ENCODE measurements around the gene METTL6. TPM values are rescaled to one million over a fixed set of nuclear protein-coding genes. Genes with fewer than 3 reads are reported as not detected.

METTL6 gene
- total RNA-seq, 1 experiment from 2014 or later, result 25.6 TPM

DNA sequence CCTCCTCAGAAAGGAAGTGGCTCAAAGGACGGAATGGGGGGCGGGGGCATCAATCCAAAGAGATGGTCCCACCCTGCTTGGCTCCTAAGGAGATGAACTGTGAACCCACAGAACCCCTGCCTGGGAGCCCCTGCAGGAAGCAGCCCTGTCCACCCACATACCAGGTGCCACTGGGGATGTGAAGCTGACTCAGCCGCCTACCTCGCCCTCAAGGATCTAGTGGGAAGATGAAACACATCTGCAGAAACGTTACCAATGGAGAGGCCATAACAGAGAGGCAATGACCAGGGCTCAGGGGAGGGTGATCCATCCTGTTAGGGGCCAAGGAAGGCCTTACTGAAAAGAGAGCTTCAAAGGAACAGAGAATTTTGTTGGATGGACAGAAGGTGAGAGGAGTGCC is 35.1 kb upstream of the METTL6 start:
- no peak overlapping the region for H3K4ac ChIP-seq (ENCODE audit: low read depth, low read length)
- no peak overlapping the region for H3K27ac ChIP-seq (ENCODE audit: insufficient read length, low read depth, low read length)
- WGBS (ENCODE audit: extremely low coverage, insufficient read length, low lambda C conversion rate), result no CpG with 5 or more reads among the region's 5 CpGs
- no peaks in the 10 kb centered on the region for H3K23me2 ChIP-seq (ENCODE audit: insufficient read length, low read depth, low read length, poor library complexity, severe bottlenecking)
- Mint-ChIP-seq H3K27me3 (ENCODE audit: low read depth) (peaks cover 3% of the 10 kb centered on the region), H3K4me3 (no peak overlapping the region), H3K36me3 (ENCODE audit: insufficient read depth in 1 of 3, low read depth in 3 of 3) (no peaks in the 10 kb centered on the region), H3K9me3 (no peaks in the 10 kb centered on the region), H3K4me1 (no peaks in the 10 kb centered on the region), H3K27ac (no peak overlapping the region; a peak in 1 of 7 replicates)
- no peak overlapping the region for H3K9ac ChIP-seq (ENCODE audit: extremely low read depth, insufficient read length, low read length)
- no peaks in the 10 kb centered on the region for H3K9me3 ChIP-seq (ENCODE audit: control insufficient read depth, low read depth, low read length)
- no peak overlapping the region for H4K5ac ChIP-seq (ENCODE audit: insufficient read length, low read depth, low read length)
- no peaks in the 10 kb centered on the region for H3K79me1 ChIP-seq (ENCODE audit: insufficient read depth, low read depth, low read length, poor library complexity, severe bottlenecking)
- no peak overlapping the region for H2AFZ ChIP-seq (ENCODE audit: low read length)
- no peaks in the 10 kb centered on the region for H4K20me1 ChIP-seq (ENCODE audit: control insufficient read depth, insufficient read depth, insufficient read length)
- H3K56ac ChIP-seq (ENCODE audit: insufficient read length, low read depth, low read length), result no peak overlapping the region
- no peak overlapping the region for H2BK20ac ChIP-seq (ENCODE audit: low read depth, low read length, poor library complexity, severe bottlenecking)
- TF ChIP-seq, protein P1, sequence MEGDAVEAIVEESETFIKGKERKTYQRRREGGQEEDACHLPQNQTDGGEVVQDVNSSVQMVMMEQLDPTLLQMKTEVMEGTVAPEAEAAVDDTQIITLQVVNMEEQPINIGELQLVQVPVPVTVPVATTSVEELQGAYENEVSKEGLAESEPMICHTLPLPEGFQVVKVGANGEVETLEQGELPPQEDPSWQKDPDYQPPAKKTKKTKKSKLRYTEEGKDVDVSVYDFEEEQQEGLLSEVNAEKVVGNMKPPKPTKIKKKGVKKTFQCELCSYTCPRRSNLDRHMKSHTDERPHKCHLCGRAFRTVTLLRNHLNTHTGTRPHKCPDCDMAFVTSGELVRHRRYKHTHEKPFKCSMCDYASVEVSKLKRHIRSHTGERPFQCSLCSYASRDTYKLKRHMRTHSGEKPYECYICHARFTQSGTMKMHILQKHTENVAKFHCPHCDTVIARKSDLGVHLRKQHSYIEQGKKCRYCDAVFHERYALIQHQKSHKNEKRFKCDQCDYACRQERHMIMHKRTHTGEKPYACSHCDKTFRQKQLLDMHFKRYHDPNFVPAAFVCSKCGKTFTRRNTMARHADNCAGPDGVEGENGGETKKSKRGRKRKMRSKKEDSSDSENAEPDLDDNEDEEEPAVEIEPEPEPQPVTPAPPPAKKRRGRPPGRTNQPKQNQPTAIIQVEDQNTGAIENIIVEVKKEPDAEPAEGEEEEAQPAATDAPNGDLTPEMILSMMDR (conservative IDR thresholded peaks at IDR 0.05), result no peak
- no peaks in the 10 kb centered on the region for H3K4me1 ChIP-seq (ENCODE audit: insufficient read depth, low read length)
- H2BK12ac ChIP-seq (ENCODE audit: insufficient read length, low read depth, low read length), result no peak overlapping the region
- no peaks in the 10 kb centered on the region for H3K27me3 ChIP-seq (ENCODE audit: insufficient read depth, low read length)
- H3K4me2 ChIP-seq (ENCODE audit: insufficient read depth, insufficient read length, low read length), result no peak overlapping the region
- no peak overlapping the region for H3K18ac ChIP-seq (ENCODE audit: insufficient read length, low read depth, low read length)
- no peak overlapping the region; the same call in 1 of the 2 replicates for H3K14ac ChIP-seq (ENCODE audit: insufficient read depth, low read length)
- no peak overlapping the region for H2BK15ac ChIP-seq (ENCODE audit: low read depth, low read length)
- DNase-seq, result no peak
- no peak overlapping the region for H2BK120ac ChIP-seq (ENCODE audit: low read depth, low read length, poor library complexity, severe bottlenecking)
- H4K91ac ChIP-seq (ENCODE audit: insufficient read length, low read depth, low read length), result no peak overlapping the region
- no peak overlapping the region for H3K23ac ChIP-seq (ENCODE audit: insufficient read length, low read depth, low read length)
- no peak overlapping the region for H4K8ac ChIP-seq (replicated peaks; ENCODE audit: insufficient read length, low read depth, low read length)
- no peaks in the 10 kb centered on the region for H3K79me2 ChIP-seq (ENCODE audit: insufficient read depth, low read length)
- no peak overlapping the region for H3T11ph ChIP-seq (ENCODE audit: low read length)
- no peak overlapping the region for H2AK5ac ChIP-seq (ENCODE audit: insufficient read length, low read length)
- H2BK5ac ChIP-seq (ENCODE audit: insufficient read length, low read length), result no peak overlapping the region
